IMR-90 (cell line): ENCODE measurements around the gene SHROOM3. TPM values are rescaled to one million over a fixed set of nuclear protein-coding genes. Genes with fewer than 3 reads are reported as not detected.

Experiments used
- ATAC-seq: fragments of 200-7000 bp; cut with Tn5 transposase; 2 replicates; pipeline ENCODE4 v1.9.1; 2020; ENCODE audit warnings: low read depth, mild to moderate bottlenecking, moderate library complexity
- BruUV-seq: library from RNA; stranded (reverse); fragments of 400-500 nt; replicated peaks from 2 replicates; lab custom pipeline; 2021; lab: Mats Ljungman, UMichigan
- CTCF ChIA-PET: fragments of 300-600 bp; formaldehyde crosslinking; extraction: SDS; loops from one replicate; lab custom pipeline; 2021; ENCODE audit warnings: antibody characterized with exemption; lab: Yijun Ruan, JAX
- POLR2A ChIA-PET: fragments of 300-600 bp; sonication (Branson Sonifier 250); formaldehyde crosslinking; loops from one replicate; lab custom pipeline; 2022; ENCODE audit warnings: antibody characterized with exemption; ENCODE audit not compliant: unreplicated experiment; lab: Charles Lee
- DNase-seq: peaks from one replicate; pipeline ENCODE4 v3.0.0; 2013
- H2AFZ ChIP-seq: replicated peaks from 2 replicates; pipeline ENCODE3; 2013; ENCODE audit warnings: low read length, mild to moderate bottlenecking; ENCODE audit not compliant: poor library complexity
- H2AK5ac ChIP-seq: 2 replicates; pipeline ENCODE4 v1.6.1; 2013; ENCODE audit warnings: low read depth, low read length, inconsistent platforms
- H2AK9ac ChIP-seq: replicated peaks from 2 replicates; pipeline ENCODE3; 2013; ENCODE audit warnings: mild to moderate bottlenecking, low read depth, low read length, moderate library complexity; ENCODE audit not compliant: poor library complexity
- H2BK120ac ChIP-seq: 2 replicates; pipeline ENCODE4 v1.6.1; 2013; ENCODE audit warnings: low read depth, low read length, inconsistent platforms
- H2BK15ac ChIP-seq: 3 replicates; pipeline ENCODE4 v1.6.1; 2013; ENCODE audit warnings: low read depth, low read length, inconsistent platforms
- H2BK20ac ChIP-seq: 2 replicates; pipeline ENCODE4 v1.6.1; 2013; ENCODE audit warnings: low read depth, mild to moderate bottlenecking, inconsistent platforms, low read length, moderate library complexity
- H2BK5ac ChIP-seq: 2 replicates; pipeline ENCODE4 v1.6.1; 2013; ENCODE audit warnings: mild to moderate bottlenecking, low read depth, low read length, inconsistent platforms; ENCODE audit not compliant: poor library complexity, severe bottlenecking
- H3K14ac ChIP-seq: replicated peaks from 2 replicates; pipeline ENCODE4 v1.6.1; 2013; ENCODE audit warnings: low read depth, low read length, inconsistent platforms
- H3K18ac ChIP-seq: 2 replicates; pipeline ENCODE4 v1.6.1; 2013; ENCODE audit warnings: low read depth, low read length, control low read depth
- H3K23ac ChIP-seq: 2 replicates; pipeline ENCODE4 v1.6.1; 2013; ENCODE audit warnings: low read depth, low read length, inconsistent platforms
- H3K27ac ChIP-seq: 2 replicates; pipeline ENCODE4 v1.5.1; 2013; ENCODE audit warnings: mild to moderate bottlenecking, control low read depth, low read length; ENCODE audit not compliant: insufficient read depth
- H3K27me3 ChIP-seq: 2 replicates; pipeline ENCODE4 v1.6.1; 2013; ENCODE audit warnings: low read length; ENCODE audit not compliant: control insufficient read depth, insufficient read depth
- H3K36me3 ChIP-seq: 2 replicates; pipeline ENCODE4 v1.6.1; 2013; ENCODE audit warnings: low read length, mixed read lengths; ENCODE audit not compliant: control insufficient read depth, insufficient read depth
- H3K4ac ChIP-seq: 2 replicates; pipeline ENCODE4 v1.6.1; 2013; ENCODE audit warnings: low read depth, low read length, inconsistent platforms
- H3K4me1 ChIP-seq: 2 replicates; pipeline ENCODE4 v1.6.1; 2013; ENCODE audit warnings: low read length, mixed read lengths; ENCODE audit not compliant: control insufficient read depth, insufficient read depth
- H3K4me2 ChIP-seq: 2 replicates; pipeline ENCODE4 v1.6.1; 2013; ENCODE audit warnings: low read depth, mild to moderate bottlenecking, control low read depth, low read length, moderate library complexity
- H3K4me3 ChIP-seq: 2 replicates; pipeline ENCODE4 v1.5.1; 2013; ENCODE audit warnings: low read depth, mild to moderate bottlenecking, control low read depth, low read length, moderate library complexity; ENCODE audit not compliant: insufficient read depth
- H3K56ac ChIP-seq: 2 replicates; pipeline ENCODE4 v1.6.1; 2013; ENCODE audit warnings: low read length, inconsistent platforms; ENCODE audit not compliant: insufficient read depth; ENCODE audit errors: extremely low read depth
- H3K79me1 ChIP-seq, 2 experiments: 2 replicates each; pipeline ENCODE4 v1.6.1; 2013; ENCODE audit warnings: low read length in 2 of 2, inconsistent platforms in 1 of 2, low read depth in 1 of 2
- H3K9ac ChIP-seq: 2 replicates; pipeline ENCODE4 v1.6.1; 2013; ENCODE audit warnings: low read depth, low read length, control low read depth
- H3K9me1 ChIP-seq: 2 replicates; pipeline ENCODE4 v1.6.1; 2013; ENCODE audit warnings: low read length, inconsistent platforms; ENCODE audit not compliant: insufficient read depth
- H3K9me3 ChIP-seq: 2 replicates; pipeline ENCODE4 v1.6.1; 2013; ENCODE audit warnings: low read length; ENCODE audit not compliant: control insufficient read depth, insufficient read depth
- H4K20me1 ChIP-seq: 2 replicates; pipeline ENCODE4 v1.6.1; 2013; ENCODE audit warnings: low read length, inconsistent platforms; ENCODE audit not compliant: insufficient read depth
- H4K5ac ChIP-seq: 2 replicates; pipeline ENCODE4 v1.6.1; 2013; ENCODE audit warnings: mild to moderate bottlenecking, low read depth, low read length, control low read depth
- H4K8ac ChIP-seq, 2 experiments: 2 replicates each; pipeline ENCODE4 v1.6.1; 2013; ENCODE audit warnings: low read depth in 2 of 2, low read length in 2 of 2, control low read depth in 1 of 2, inconsistent platforms in 1 of 2
- H4K91ac ChIP-seq: 2 replicates; pipeline ENCODE4 v1.6.1; 2013; ENCODE audit warnings: low read depth, low read length, inconsistent platforms; ENCODE audit not compliant: insufficient read depth
- BHLHE40 ChIP-seq: fragments of 150-350 bp; IDR thresholded peaks from 2 replicates; pipeline ENCODE4 v1.6.1; 2016; ENCODE audit warnings: mild to moderate bottlenecking, low read depth, low read length
- CEBPB ChIP-seq: IDR thresholded peaks from 2 replicates; pipeline ENCODE4 v1.6.1; 2012; ENCODE audit warnings: low read depth, low read length, improper control_type of control experiment
- CHD1 ChIP-seq: IDR thresholded peaks from 2 replicates; pipeline ENCODE4 v1.6.1; 2012; ENCODE audit warnings: low read depth, low read length, improper control_type of control experiment
- MAFK ChIP-seq: IDR thresholded peaks from 2 replicates; pipeline ENCODE4 v1.6.1; 2012; ENCODE audit warnings: low read depth, low read length, improper control_type of control experiment
- MAZ ChIP-seq: IDR thresholded peaks from 2 replicates; pipeline ENCODE4 v1.6.1; 2012; ENCODE audit warnings: low read depth, mild to moderate bottlenecking, low read length, improper control_type of control experiment, moderate library complexity, borderline replicate concordance
- MXI1 ChIP-seq: IDR thresholded peaks from 2 replicates; pipeline ENCODE4 v1.6.1; 2012; ENCODE audit warnings: low read depth, mild to moderate bottlenecking, low read length, moderate library complexity, borderline replicate concordance
- NFE2L2 ChIP-seq: fragments of 150-350 bp; IDR thresholded peaks from 2 replicates; pipeline ENCODE4 v1.6.1; 2016; ENCODE audit warnings: low read depth, mild to moderate bottlenecking, low read length
- POLR2A ChIP-seq: IDR thresholded peaks from 2 replicates; pipeline ENCODE4 v1.6.1; 2012; ENCODE audit warnings: mild to moderate bottlenecking, low read depth, low read length
- RAD21 ChIP-seq: IDR thresholded peaks from 2 replicates; pipeline ENCODE4 v1.6.1; 2012; ENCODE audit warnings: low read length, improper control_type of control experiment
- RCOR1 ChIP-seq: IDR thresholded peaks from 2 replicates; pipeline ENCODE4 v1.6.1; 2012; ENCODE audit warnings: mild to moderate bottlenecking, low read length, improper control_type of control experiment; ENCODE audit not compliant: insufficient replicate concordance
- SMC3 ChIP-seq: fragments of 150-350 bp; IDR thresholded peaks from 2 replicates; pipeline ENCODE4 v1.6.1; 2016; ENCODE audit warnings: low read depth, mild to moderate bottlenecking, antibody characterized with exemption, low read length, moderate library complexity
- WGBS, 2 experiments: methylation state at CpG; one replicate each; pipeline versions ENCODE4 v1.1.5 to v1.1.7; 2013; ENCODE audit warnings: missing lambda C conversion rate in 2 of 2; ENCODE audit not compliant: insufficient read length in 1 of 2; ENCODE audit errors: extremely low coverage in 2 of 2; 5-methylcytosine and 5-hydroxymethylcytosine counted together
- dilution Hi-C: fragments of 300-500 bp; cut with HindIII; formaldehyde crosslinking; loops from one replicate; pipeline ENCODE4 v1.14.3; 2018; ENCODE audit warnings: low sequenced_read_pairs; ENCODE audit not compliant: unreplicated experiment
- in situ Hi-C: fragments of 300-500 bp; cut with MboI; formaldehyde crosslinking; loops from 3 replicates; pipeline ENCODE4 v1.14.3; 2019; ENCODE audit warnings: low sequenced_read_pairs, inconsistent platforms, mixed read lengths
- intact Hi-C: fragments of 100-400 bp; cut with micrococcal nuclease; formaldehyde crosslinking; loops from 2 replicates; pipeline ENCODE4 v1.10.0; 2022
- polyA plus RNA-seq, 3 experiments: library from polyadenylated mRNA; depleted of rRNA; stranded (reverse); fragments of >200 nt; gene quantifications; 2 replicates each; pipeline ENCODE4 v1.2.3, GENCODE V29; 2012; ENCODE audit warnings: low replicate concordance in 1 of 3
- total RNA-seq: library from RNA; depleted of rRNA; stranded (reverse); fragments of >200 nt; gene quantifications from 2 replicates; pipeline ENCODE4 v1.2.3, GENCODE V29; 2012
- TF ChIP-seq, protein P1 (sequence below): fragments of 150-350 bp; IDR thresholded peaks from 2 replicates; pipeline ENCODE4 v1.6.1; 2017; ENCODE audit warnings: mild to moderate bottlenecking, antibody characterized with exemption, low read length, low read depth
- TF ChIP-seq, protein P2 (sequence below): fragments of 150-350 bp; IDR thresholded peaks from 2 replicates; pipeline ENCODE4 v1.6.1; 2016; ENCODE audit warnings: low read depth, mild to moderate bottlenecking, low read length, moderate library complexity, borderline replicate concordance
- TF ChIP-seq, protein P3 (sequence below): conservative IDR thresholded peaks from 2 replicates; pipeline ENCODE4 v1.5.1; 2012; ENCODE audit warnings: mild to moderate bottlenecking, low read depth, low read length, improper control_type of control experiment

The SHROOM3 gene
- total and polyA plus RNA-seq, 2 of the 4 experiments (the other 2 are of a cell fraction) = 10.8 to 19.5 TPM

DNA sequence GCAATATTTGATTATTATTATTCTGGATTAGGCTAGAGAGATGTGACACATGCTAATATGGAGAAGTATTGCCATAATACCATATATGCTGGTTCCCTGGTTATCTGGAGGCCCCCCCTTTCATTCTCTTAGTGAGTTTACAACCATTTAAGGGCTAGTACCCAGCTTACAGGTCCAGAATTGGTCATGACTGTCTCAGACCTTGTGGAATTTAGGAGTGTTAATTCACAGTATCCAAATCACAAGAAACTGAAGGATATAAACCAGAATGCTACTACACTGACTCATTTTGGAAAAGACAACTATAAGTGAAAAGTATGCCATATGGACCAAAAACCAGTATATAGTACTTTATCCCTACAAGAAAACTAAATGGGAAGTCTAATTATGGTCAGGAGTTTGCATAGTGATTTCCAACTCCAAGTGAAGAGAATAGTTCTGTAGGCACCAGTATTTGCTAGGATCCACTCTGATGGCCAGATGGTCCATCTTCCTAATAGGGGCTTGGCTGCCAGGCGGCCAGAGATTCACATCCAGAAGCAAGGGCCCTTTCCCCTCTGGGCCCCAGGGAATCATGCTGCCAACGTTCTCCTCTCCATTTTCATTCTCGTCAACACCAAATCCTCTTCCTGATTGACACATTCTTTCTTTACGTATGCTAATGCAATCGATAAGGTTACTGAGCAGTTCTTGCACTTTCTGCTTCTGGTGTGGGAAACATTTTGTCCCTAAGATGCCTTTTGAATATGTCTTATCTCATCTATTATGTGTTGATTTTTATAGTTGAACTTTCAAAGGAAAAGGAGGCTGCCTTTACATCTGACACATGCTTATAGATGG is 123.6 kb downstream of the SHROOM3 start:
- no peaks in the 10 kb centered on the region for H3K36me3 ChIP-seq
- H2AK5ac ChIP-seq = peak overlapping the region; percentile 90; the same call in 1 of the 2 replicates
- H4K5ac ChIP-seq = peak overlapping the region; percentile 69; the same call in 1 of the 2 replicates
- intact Hi-C loops = no loop called here
- H2AK9ac ChIP-seq = no peak overlapping the region
- peak overlapping the region; percentile 91; the same call in 2 of the 3 replicates for H2BK15ac ChIP-seq
- peak overlapping the region; percentile 88 for H2BK20ac ChIP-seq
- H3K4ac ChIP-seq = peak overlapping the region; percentile 95
- WGBS, 2 experiments = 100% methylated on average over 1 to 2 of the region's 5 CpGs
- peak overlapping the region; percentile 89 for H3K23ac ChIP-seq
- peak overlapping the region; percentile 79 to 84 for H4K8ac ChIP-seq
- no peak overlapping the region; the same call in 1 of the 2 replicates for H3K9ac ChIP-seq
- H3K9me3 ChIP-seq = no peaks in the 10 kb centered on the region
- H3K79me1 ChIP-seq = peaks cover 0 to 11% of the 10 kb centered on the region in 2 experiments; a peak in 1 of 4 replicates
- peak overlapping the region; percentile 86 for H3K18ac ChIP-seq
- peak overlapping the region; percentile 96 for H2BK120ac ChIP-seq
- DNase-seq = peak; percentile 74
- CTCF ChIA-PET = no interaction called here
- dilution Hi-C loops = no loop called here
- peaks cover 7% of the 10 kb centered on the region; the same call in 1 of the 2 replicates for H3K9me1 ChIP-seq
- BruUV-seq = no TSS peak
- peak overlapping the region; percentile 51 for H3K27ac ChIP-seq
- peaks cover 14% of the 10 kb centered on the region for H3K4me1 ChIP-seq
- peak overlapping the region; percentile 88 for H4K91ac ChIP-seq
- H3K56ac ChIP-seq = 0 out of 2 replicates have a peak overlapping the region, but pooled peaks have one; percentile 35
- POLR2A ChIA-PET = interaction anchor here (0.6 kb wide), 1 partner anchor 409 kb away, joined by 3 read pairs; no protein-coding TSS in a partner anchor
- H3K14ac ChIP-seq = peak overlapping the region; percentile 18
- H4K20me1 ChIP-seq = no peaks in the 10 kb centered on the region
- no peak overlapping the region for H3K4me2 ChIP-seq
- peak; percentile 44 for ATAC-seq
- H2AFZ ChIP-seq = no peak overlapping the region
- H3K4me3 ChIP-seq = no peak overlapping the region
- H2BK5ac ChIP-seq = peak overlapping the region; percentile 88
- in situ Hi-C loops = no loop called here
- no peaks in the 10 kb centered on the region for H3K27me3 ChIP-seq
- TF ChIP-seq CHD1 = no peak
- TF ChIP-seq, protein P1, sequence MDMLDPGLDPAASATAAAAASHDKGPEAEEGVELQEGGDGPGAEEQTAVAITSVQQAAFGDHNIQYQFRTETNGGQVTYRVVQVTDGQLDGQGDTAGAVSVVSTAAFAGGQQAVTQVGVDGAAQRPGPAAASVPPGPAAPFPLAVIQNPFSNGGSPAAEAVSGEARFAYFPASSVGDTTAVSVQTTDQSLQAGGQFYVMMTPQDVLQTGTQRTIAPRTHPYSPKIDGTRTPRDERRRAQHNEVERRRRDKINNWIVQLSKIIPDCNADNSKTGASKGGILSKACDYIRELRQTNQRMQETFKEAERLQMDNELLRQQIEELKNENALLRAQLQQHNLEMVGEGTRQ = no peak
- TF ChIP-seq, protein P2, sequence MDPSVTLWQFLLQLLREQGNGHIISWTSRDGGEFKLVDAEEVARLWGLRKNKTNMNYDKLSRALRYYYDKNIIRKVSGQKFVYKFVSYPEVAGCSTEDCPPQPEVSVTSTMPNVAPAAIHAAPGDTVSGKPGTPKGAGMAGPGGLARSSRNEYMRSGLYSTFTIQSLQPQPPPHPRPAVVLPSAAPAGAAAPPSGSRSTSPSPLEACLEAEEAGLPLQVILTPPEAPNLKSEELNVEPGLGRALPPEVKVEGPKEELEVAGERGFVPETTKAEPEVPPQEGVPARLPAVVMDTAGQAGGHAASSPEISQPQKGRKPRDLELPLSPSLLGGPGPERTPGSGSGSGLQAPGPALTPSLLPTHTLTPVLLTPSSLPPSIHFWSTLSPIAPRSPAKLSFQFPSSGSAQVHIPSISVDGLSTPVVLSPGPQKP = no peak
- no peak for TF ChIP-seq MAFK
- no peak for TF ChIP-seq SMC3
- no peak for TF ChIP-seq RAD21
- TF ChIP-seq MAZ = no peak
- TF ChIP-seq POLR2A = no peak
- TF ChIP-seq, protein P3, sequence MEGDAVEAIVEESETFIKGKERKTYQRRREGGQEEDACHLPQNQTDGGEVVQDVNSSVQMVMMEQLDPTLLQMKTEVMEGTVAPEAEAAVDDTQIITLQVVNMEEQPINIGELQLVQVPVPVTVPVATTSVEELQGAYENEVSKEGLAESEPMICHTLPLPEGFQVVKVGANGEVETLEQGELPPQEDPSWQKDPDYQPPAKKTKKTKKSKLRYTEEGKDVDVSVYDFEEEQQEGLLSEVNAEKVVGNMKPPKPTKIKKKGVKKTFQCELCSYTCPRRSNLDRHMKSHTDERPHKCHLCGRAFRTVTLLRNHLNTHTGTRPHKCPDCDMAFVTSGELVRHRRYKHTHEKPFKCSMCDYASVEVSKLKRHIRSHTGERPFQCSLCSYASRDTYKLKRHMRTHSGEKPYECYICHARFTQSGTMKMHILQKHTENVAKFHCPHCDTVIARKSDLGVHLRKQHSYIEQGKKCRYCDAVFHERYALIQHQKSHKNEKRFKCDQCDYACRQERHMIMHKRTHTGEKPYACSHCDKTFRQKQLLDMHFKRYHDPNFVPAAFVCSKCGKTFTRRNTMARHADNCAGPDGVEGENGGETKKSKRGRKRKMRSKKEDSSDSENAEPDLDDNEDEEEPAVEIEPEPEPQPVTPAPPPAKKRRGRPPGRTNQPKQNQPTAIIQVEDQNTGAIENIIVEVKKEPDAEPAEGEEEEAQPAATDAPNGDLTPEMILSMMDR = no peak
- TF ChIP-seq MXI1 = no peak
- no peak for TF ChIP-seq NFE2L2
- TF ChIP-seq BHLHE40 = no peak
- TF ChIP-seq CEBPB = no peak
- no peak for TF ChIP-seq RCOR1
